Pancreas (tissue), 10 donors: ENCODE results near the gene ZBED2. TPM values are rescaled to one million over a fixed set of nuclear protein-coding genes. Genes with fewer than 3 reads are reported as not detected.

Experiments
- ATAC-seq, 4 donors: fragments of 200-7000 bp; cut with Tn5 transposase; one replicate each; pipeline versions ENCODE4 v1.8.0 to v1.9.1; 2020; ENCODE audit warnings: mild to moderate bottlenecking in 4 of 4, moderate library complexity in 4 of 4
- DNase-seq, 6 donors: peaks; one replicate each; pipeline ENCODE4 v3.0.0-alpha.2; 2020
- FAIRE-seq: peaks from 2 replicates; lab custom pipeline; 2012; peaks lifted over from hg19 to GRCh38; lab: Jason Lieb, UNC
- H3K27ac ChIP-seq, 4 donors: fragments of 200-600 bp; sonication (generic); 1 replicate in 3 of 4; 2 replicates in 1 of 4; pipeline versions ENCODE4 v1.5.0 to v1.8.0; 2020
- H3K27me3 ChIP-seq, 4 donors: fragments of 200-600 bp; one replicate each; pipeline ENCODE4 v1.8.0; 2021
- H3K36me3 ChIP-seq, 3 donors: fragments of 200-600 bp; sonication (generic) in 1 of 3; one replicate each; pipeline versions ENCODE4 v1.5.0 to v1.8.0; 2020 to 2021
- H3K4me1 ChIP-seq, 3 donors: fragments of 200-600 bp; one replicate each; pipeline ENCODE4 v1.8.0; 2021
- H3K4me3 ChIP-seq, 4 donors: fragments of 200-600 bp; sonication (generic) in 2 of 4; one replicate each; pipeline versions ENCODE4 v1.5.0 to v1.8.0; 2020 to 2021
- H3K9me3 ChIP-seq, 4 donors: fragments of 200-600 bp; one replicate each; pipeline ENCODE4 v1.8.0; 2021
- WGBS, 2 donors: extraction: QIAGEN DNeasy Blood & Tissue Kit; methylation state at CpG; one replicate each; pipeline ENCODE4 v1.1.7; 2013; 5-methylcytosine and 5-hydroxymethylcytosine counted together
- intact Hi-C, 3 donors: fragments of 100-400 bp; cut with DNase I; formaldehyde crosslinking; loops; one replicate each; pipeline versions ENCODE4 v1.11.1 to v1.14.2; 2022
- polyA plus RNA-seq, 2 donors: library from polyadenylated mRNA; stranded (reverse); fragments of 200-250 nt; gene quantifications; one replicate each; pipeline ENCODE4 v1.2.3, GENCODE V29; 2013
- total RNA-seq, 6 donors: library from RNA; stranded (reverse); fragmentation: NEBNext Ultra II Directional in 4 of 6; extraction: Animal tissue kit (Norgen Biotek cat#: 25700) in 4 of 6; gene quantifications; one replicate each; pipeline versions ENCODE4 v1.2.1 to v1.2.4, GENCODE V29; 2021 to 2023
- TF ChIP-seq, protein P1 (sequence below), 4 donors: fragments of 200-600 bp; sonication (generic) in 3 of 4; IDR thresholded peaks; one replicate each; pipeline versions ENCODE4 v1.5.0 to v1.8.0; 2021; ENCODE audit warnings: antibody characterized with exemption in 4 of 4
- donor health status: healthy with polysubstance abuse.
- donor health status: DM: no; HTN: no; CAD: no; lungs with moderate emphysema.
- donor health status: DM: no; HTN: no; CAD: no.
- donor health status: control.
- donor health status: control.
- donor health status: Bipolar disorder and iron deficiency.
- donor health status: DM: yes; HTN: yes; CAD: no.
- donor health status: DM: no; HTN: no; CAD: no.
- donor health status: DM: no; HTN: no; CAD: no.
- donor health status: DM: yes; HTN: yes; CAD: no.

The ZBED2 gene
- total and polyA plus RNA-seq, 8 donors: 0.02 to 0.22 TPM; not detected in 6

DNA sequence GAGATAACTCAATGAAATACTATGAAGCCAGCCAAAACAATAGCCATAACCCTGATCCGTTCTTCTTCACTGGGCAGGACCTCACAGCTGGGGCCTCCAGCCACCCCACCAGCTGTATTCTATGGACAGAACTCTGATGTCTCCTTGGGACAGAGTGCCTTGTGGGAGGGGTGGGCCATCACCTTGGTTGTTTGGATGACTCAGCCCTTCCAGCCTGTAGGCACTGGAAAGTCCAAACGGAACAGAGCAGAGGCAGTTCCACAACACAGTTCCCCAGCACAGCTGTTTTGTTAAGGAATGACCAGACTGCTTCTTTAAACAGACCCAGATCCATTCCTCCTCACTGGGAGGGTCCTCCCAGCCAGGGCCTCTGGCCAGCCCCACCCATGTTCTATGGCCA is 31.9 kb upstream of the ZBED2 start:
- Histone ChIP-seq H3K36me3 (no peaks in the 10 kb centered on the region), H3K27ac (no peak overlapping the region), H3K4me1 (no peaks in the 10 kb centered on the region), H3K4me3 (no peak overlapping the region), H3K27me3 (no peaks in the 10 kb centered on the region), H3K9me3 (no peaks in the 10 kb centered on the region)
- FAIRE-seq (no peak), ATAC-seq (no peak), DNase-seq (no peak)
- TF ChIP-seq, protein P1, sequence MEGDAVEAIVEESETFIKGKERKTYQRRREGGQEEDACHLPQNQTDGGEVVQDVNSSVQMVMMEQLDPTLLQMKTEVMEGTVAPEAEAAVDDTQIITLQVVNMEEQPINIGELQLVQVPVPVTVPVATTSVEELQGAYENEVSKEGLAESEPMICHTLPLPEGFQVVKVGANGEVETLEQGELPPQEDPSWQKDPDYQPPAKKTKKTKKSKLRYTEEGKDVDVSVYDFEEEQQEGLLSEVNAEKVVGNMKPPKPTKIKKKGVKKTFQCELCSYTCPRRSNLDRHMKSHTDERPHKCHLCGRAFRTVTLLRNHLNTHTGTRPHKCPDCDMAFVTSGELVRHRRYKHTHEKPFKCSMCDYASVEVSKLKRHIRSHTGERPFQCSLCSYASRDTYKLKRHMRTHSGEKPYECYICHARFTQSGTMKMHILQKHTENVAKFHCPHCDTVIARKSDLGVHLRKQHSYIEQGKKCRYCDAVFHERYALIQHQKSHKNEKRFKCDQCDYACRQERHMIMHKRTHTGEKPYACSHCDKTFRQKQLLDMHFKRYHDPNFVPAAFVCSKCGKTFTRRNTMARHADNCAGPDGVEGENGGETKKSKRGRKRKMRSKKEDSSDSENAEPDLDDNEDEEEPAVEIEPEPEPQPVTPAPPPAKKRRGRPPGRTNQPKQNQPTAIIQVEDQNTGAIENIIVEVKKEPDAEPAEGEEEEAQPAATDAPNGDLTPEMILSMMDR (IDR thresholded peaks at IDR 0.05): no peak
- WGBS, 2 donors: 72 to 79% methylated on average over 2 of the region's 2 CpGs
- intact Hi-C loops: no loop called here

DNA sequence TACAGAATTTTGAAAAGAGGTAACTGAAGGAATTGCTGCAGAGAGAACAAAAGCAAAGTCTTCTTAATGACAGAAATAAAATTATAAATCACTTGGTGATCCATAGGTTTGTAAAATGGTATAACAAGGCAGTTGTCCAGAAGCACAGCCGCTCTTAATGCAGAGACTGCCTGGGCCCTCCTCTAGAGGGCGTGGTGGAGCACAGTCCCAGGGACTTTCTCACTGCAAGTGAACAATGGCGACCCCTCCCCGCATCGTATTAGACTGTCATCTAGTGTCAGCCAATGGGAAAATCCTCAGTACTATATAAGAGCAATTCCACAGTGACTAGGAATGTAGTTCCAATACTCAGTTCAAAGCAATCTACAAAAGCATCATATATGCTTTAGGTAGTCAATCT is 26.4 kb upstream of the ZBED2 start:
- Histone ChIP-seq H3K36me3 (no peaks in the 10 kb centered on the region), H3K4me3 (no peak overlapping the region), H3K9me3 (no peaks in the 10 kb centered on the region), H3K4me1 (no peaks in the 10 kb centered on the region), H3K27me3 (no peaks in the 10 kb centered on the region), H3K27ac (no peak overlapping the region)
- no peak for FAIRE-seq
- ATAC-seq: no peak
- no peak for DNase-seq
- 53 to 68% methylated on average over 5 of the region's 5 CpGs for WGBS, 2 donors
- TF ChIP-seq, protein P1 (IDR thresholded peaks at IDR 0.05): peak in 1 of 4 donors; percentile 8
- intact Hi-C loops: no loop called here

DNA sequence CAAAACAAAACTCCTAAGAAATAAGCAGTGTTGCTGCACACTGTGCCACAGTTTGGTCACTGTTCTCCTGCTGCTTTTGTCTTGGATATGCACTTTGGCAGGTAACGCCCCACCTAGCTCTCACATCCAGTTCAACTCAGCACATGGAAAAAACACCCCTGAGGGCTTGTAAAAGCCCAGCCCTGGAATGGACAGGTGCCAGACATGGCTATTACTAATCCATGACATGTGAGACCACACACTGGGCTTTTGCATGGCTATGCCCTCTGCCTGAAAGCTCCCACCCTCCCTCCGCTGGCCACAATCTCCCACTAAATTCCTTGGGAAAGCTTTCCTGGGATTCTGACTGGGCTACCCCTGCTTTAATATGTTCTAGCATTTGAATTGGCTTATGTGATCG is 24.7 kb upstream of the ZBED2 start:
- intact Hi-C loops: no loop called here
- H3K9me3 ChIP-seq: no peaks in the 10 kb centered on the region
- H3K4me1 ChIP-seq: no peaks in the 10 kb centered on the region
- DNase-seq (no peak), FAIRE-seq (no peak), ATAC-seq (no peak)
- TF ChIP-seq, protein P1 (IDR thresholded peaks at IDR 0.05): no peak
- no peak overlapping the region for H3K27ac ChIP-seq
- H3K4me3 ChIP-seq: no peak overlapping the region
- no peaks in the 10 kb centered on the region for H3K27me3 ChIP-seq
- 70 to 74% methylated on average over 3 of the region's 3 CpGs for WGBS, 2 donors
- no peaks in the 10 kb centered on the region for H3K36me3 ChIP-seq

DNA sequence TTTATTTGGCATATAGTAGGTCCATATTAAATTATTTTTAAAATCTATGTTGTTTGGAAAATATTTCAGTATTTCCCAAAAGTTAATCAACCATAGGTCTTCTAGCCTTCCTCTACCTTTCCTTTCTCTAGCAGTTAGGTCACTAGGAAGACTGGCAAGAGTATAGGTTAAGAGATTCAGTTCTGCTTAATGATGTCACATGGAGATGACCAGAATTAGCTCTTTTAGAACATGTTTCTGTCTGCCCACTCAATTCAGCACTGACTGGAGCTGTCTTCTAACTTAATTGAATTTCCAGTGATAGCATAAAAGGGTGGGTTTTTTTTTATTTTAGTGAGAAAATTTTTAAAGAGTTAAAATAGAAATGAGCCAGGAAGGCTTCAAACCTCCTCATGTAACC is 23.8 kb upstream of the ZBED2 start:
- no peaks in the 10 kb centered on the region for H3K9me3 ChIP-seq
- H3K27ac ChIP-seq: no peak overlapping the region
- no peaks in the 10 kb centered on the region for H3K36me3 ChIP-seq
- no peak for FAIRE-seq
- H3K27me3 ChIP-seq: no peaks in the 10 kb centered on the region
- no peak for ATAC-seq
- intact Hi-C loops: no loop called here
- TF ChIP-seq, protein P1 (IDR thresholded peaks at IDR 0.05): no peak
- no peak for DNase-seq
- no peaks in the 10 kb centered on the region for H3K4me1 ChIP-seq
- no peak overlapping the region for H3K4me3 ChIP-seq

DNA sequence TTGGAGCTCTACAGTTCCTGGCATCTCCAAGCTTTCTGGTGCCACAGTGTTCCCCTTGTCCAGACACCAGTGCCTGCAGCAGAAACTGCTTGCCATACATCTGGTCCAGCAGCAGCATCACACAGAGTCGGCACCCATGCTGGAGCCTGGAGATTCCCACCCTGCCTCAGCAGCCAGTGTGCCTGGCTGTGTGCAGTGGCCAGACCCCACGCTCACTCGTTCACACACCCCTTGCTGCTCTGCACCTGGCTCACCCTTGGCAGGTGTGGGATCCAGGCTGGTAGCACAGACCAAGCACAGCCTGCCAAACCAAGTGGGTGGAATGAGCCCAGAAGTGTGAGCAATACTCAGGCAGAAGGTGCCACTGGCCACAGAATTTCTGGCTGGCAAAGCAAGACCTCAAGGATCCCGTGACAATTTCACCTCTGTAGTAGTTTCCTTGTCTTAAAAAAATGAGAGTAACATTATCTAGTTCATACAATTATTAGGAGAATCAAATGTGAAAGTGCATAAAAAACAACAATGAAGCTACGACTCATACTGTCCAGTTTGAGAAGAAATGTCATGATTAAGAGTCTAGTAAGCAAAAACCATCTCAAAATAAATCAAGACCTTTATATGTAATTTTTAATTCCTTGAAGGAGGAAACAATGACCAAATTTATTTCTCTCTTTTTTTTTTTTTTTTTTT is 22.9 kb upstream of the ZBED2 start:
- Histone ChIP-seq H3K27ac (no peak overlapping the region), H3K36me3 (no peaks in the 10 kb centered on the region), H3K4me3 (no peak overlapping the region), H3K4me1 (no peaks in the 10 kb centered on the region), H3K27me3 (no peaks in the 10 kb centered on the region), H3K9me3 (no peaks in the 10 kb centered on the region)
- intact Hi-C loops: no loop called here
- FAIRE-seq (no peak), DNase-seq (no peak), ATAC-seq (no peak)
- 86 to 92% methylated on average over 5 of the region's 5 CpGs for WGBS, 2 donors
- TF ChIP-seq, protein P1 (IDR thresholded peaks at IDR 0.05): no peak
